H9 (cell line): ENCODE results near the gene ERMAP. TPM values are rescaled to one million over a fixed set of nuclear protein-coding genes. Genes with fewer than 3 reads are reported as not detected.

Experiments
- DNase-seq: peaks from one replicate; pipeline ENCODE4 v3.0.0-alpha.2; 2017
- H2AFZ ChIP-seq: one replicate; pipeline ENCODE4 v1.6.1; 2013; ENCODE audit warnings: mild to moderate bottlenecking, low read length, control low read depth, moderate library complexity
- H2AK5ac ChIP-seq: 2 replicates; pipeline ENCODE4 v1.6.1; 2013; ENCODE audit warnings: low read length, control low read depth, mixed read lengths; ENCODE audit not compliant: insufficient read length
- H2BK120ac ChIP-seq: one replicate; pipeline ENCODE4 v1.6.1; 2013; ENCODE audit warnings: low read depth, mild to moderate bottlenecking, low read length, control low read depth, inconsistent platforms; ENCODE audit not compliant: poor library complexity, severe bottlenecking
- H2BK12ac ChIP-seq: 2 replicates; pipeline ENCODE4 v1.6.1; 2013; ENCODE audit warnings: low read length, control low read depth, mixed read lengths, low read depth; ENCODE audit not compliant: insufficient read length
- H2BK15ac ChIP-seq: 2 replicates; pipeline ENCODE4 v1.6.1; 2013; ENCODE audit warnings: low read depth, low read length, control low read depth
- H2BK20ac ChIP-seq: one replicate; pipeline ENCODE4 v1.6.1; 2013; ENCODE audit warnings: low read depth, mild to moderate bottlenecking, low read length, control low read depth, inconsistent platforms; ENCODE audit not compliant: poor library complexity, severe bottlenecking
- H2BK5ac ChIP-seq: 2 replicates; pipeline ENCODE4 v1.6.1; 2013; ENCODE audit warnings: low read length, control low read depth, mixed read lengths; ENCODE audit not compliant: insufficient read length
- H3K14ac ChIP-seq: 2 replicates; pipeline ENCODE4 v1.6.1; 2013; ENCODE audit warnings: low read length, control low read depth; ENCODE audit not compliant: insufficient read depth
- H3K18ac ChIP-seq: 2 replicates; pipeline ENCODE4 v1.6.1; 2013; ENCODE audit warnings: low read depth, mild to moderate bottlenecking, mixed read lengths, low read length, control low read depth; ENCODE audit not compliant: insufficient read length
- H3K23ac ChIP-seq: 2 replicates; pipeline ENCODE4 v1.6.1; 2013; ENCODE audit warnings: low read length, control low read depth, mixed read lengths, low read depth; ENCODE audit not compliant: insufficient read length
- H3K23me2 ChIP-seq: 2 replicates; pipeline ENCODE4 v1.6.1; 2013; ENCODE audit warnings: low read depth, mild to moderate bottlenecking, mixed read lengths, low read length, control low read depth; ENCODE audit not compliant: insufficient read length, poor library complexity, severe bottlenecking
- H3K27ac ChIP-seq: 2 replicates; pipeline ENCODE4 v1.5.1; 2013; ENCODE audit warnings: low read length, control low read depth, mixed read lengths, low read depth; ENCODE audit not compliant: insufficient read length
- H3K27me3 ChIP-seq: 2 replicates; pipeline ENCODE4 v1.6.1; 2013; ENCODE audit warnings: low read length, control low read depth, inconsistent platforms; ENCODE audit not compliant: insufficient read depth
- H3K4ac ChIP-seq: 2 replicates; pipeline ENCODE4 v1.6.1; 2013; ENCODE audit warnings: low read depth, mild to moderate bottlenecking, control low read depth, inconsistent platforms, low read length, moderate library complexity
- H3K4me1 ChIP-seq: 2 replicates; pipeline ENCODE4 v1.6.1; 2013; ENCODE audit warnings: low read length, control low read depth, inconsistent platforms; ENCODE audit not compliant: insufficient read depth
- H3K4me2 ChIP-seq: 2 replicates; pipeline ENCODE4 v1.6.1; 2013; ENCODE audit warnings: low read length, control low read depth, mixed read lengths; ENCODE audit not compliant: insufficient read length, insufficient read depth
- H3K56ac ChIP-seq: 2 replicates; pipeline ENCODE4 v1.6.1; 2013; ENCODE audit warnings: low read depth, mild to moderate bottlenecking, mixed read lengths, low read length, control low read depth; ENCODE audit not compliant: insufficient read length
- H3K79me1 ChIP-seq: 2 replicates; pipeline ENCODE4 v1.6.1; 2013; ENCODE audit warnings: low read depth, mild to moderate bottlenecking, moderate library complexity, low read length, control low read depth, inconsistent platforms; ENCODE audit not compliant: insufficient read depth, poor library complexity, severe bottlenecking
- H3K79me2 ChIP-seq: 2 replicates; pipeline ENCODE4 v1.6.1; 2013; ENCODE audit warnings: low read length, control low read depth, inconsistent platforms; ENCODE audit not compliant: insufficient read depth
- H3K9ac ChIP-seq: 2 replicates; pipeline ENCODE4 v1.6.1; 2013; ENCODE audit warnings: low read length, control low read depth, mixed read lengths; ENCODE audit not compliant: insufficient read length; ENCODE audit errors: extremely low read depth
- H3K9me3 ChIP-seq: one replicate; pipeline ENCODE4 v1.6.1; 2013; ENCODE audit warnings: low read depth, low read length, inconsistent platforms; ENCODE audit not compliant: control insufficient read depth
- H3T11ph ChIP-seq: one replicate; pipeline ENCODE4 v1.6.1; 2013; ENCODE audit warnings: mild to moderate bottlenecking, low read length, control low read depth, inconsistent platforms
- H4K20me1 ChIP-seq: one replicate; pipeline ENCODE4 v1.6.1; 2013; ENCODE audit not compliant: control insufficient read depth, insufficient read length, insufficient read depth
- H4K5ac ChIP-seq: 2 replicates; pipeline ENCODE4 v1.6.1; 2013; ENCODE audit warnings: low read depth, mild to moderate bottlenecking, mixed read lengths, low read length, control low read depth; ENCODE audit not compliant: insufficient read length
- H4K8ac ChIP-seq: replicated peaks from 2 replicates; pipeline ENCODE4 v1.6.1; 2013; ENCODE audit warnings: low read length, control low read depth, mixed read lengths, low read depth; ENCODE audit not compliant: insufficient read length
- H4K91ac ChIP-seq: 2 replicates; pipeline ENCODE4 v1.6.1; 2013; ENCODE audit warnings: low read depth, mild to moderate bottlenecking, moderate library complexity, mixed read lengths, low read length, control low read depth; ENCODE audit not compliant: insufficient read length
- H3K27ac Mint-ChIP-seq, 3 experiments: 2 replicates in 2 of 3; 3 replicates in 1 of 3; pipeline ENCODE4 v1.8.0; 2020 to 2021; ENCODE audit warnings: mixed read lengths in 3 of 3, mild to moderate bottlenecking in 1 of 3, moderate library complexity in 1 of 3
- H3K27me3 Mint-ChIP-seq: 2 replicates; pipeline ENCODE4 v1.8.0; 2021; ENCODE audit warnings: low read depth, mild to moderate bottlenecking, moderate library complexity, mixed read lengths
- H3K36me3 Mint-ChIP-seq, 3 experiments: 2 replicates in 2 of 3; 3 replicates in 1 of 3; pipeline ENCODE4 v1.8.0; 2020 to 2021; ENCODE audit warnings: low read depth in 3 of 3, mixed read lengths in 3 of 3; ENCODE audit not compliant: insufficient read depth in 1 of 3
- H3K4me1 Mint-ChIP-seq, 2 experiments: 2 replicates each; pipeline ENCODE4 v1.8.0; 2020; ENCODE audit warnings: mixed read lengths in 2 of 2
- H3K4me3 Mint-ChIP-seq, 2 experiments: 2 replicates in 1 of 2; 3 replicates in 1 of 2; pipeline ENCODE4 v1.8.0; 2020 to 2021; ENCODE audit warnings: mild to moderate bottlenecking in 2 of 2, mixed read lengths in 2 of 2, moderate library complexity in 1 of 2
- H3K9me3 Mint-ChIP-seq, 2 experiments: 2 replicates in 1 of 2; 3 replicates in 1 of 2; pipeline ENCODE4 v1.8.0; 2020; ENCODE audit warnings: mild to moderate bottlenecking in 2 of 2, mixed read lengths in 2 of 2, moderate library complexity in 1 of 2
- CTCF ChIP-seq: fragments of 200-600 bp; sonication (generic); conservative IDR thresholded peaks from 3 replicates; pipeline ENCODE4 v1.8.0; 2021; ENCODE audit warnings: antibody characterized with exemption, mild to moderate bottlenecking
- WGBS: extraction: QIAGEN DNeasy Blood & Tissue Kit; methylation state at CpG from one replicate; pipeline ENCODE4 v1.1.7; 2013; ENCODE audit warnings: missing lambda C conversion rate, low lambda C conversion rate, mixed read lengths; ENCODE audit not compliant: insufficient read length; ENCODE audit errors: extremely low coverage; 5-methylcytosine and 5-hydroxymethylcytosine counted together
- total RNA-seq: library from RNA; stranded (reverse); gene quantifications from 2 replicates; pipeline ENCODE4 v1.2.1, GENCODE V29; 2021

ERMAP gene
- total RNA-seq, 1 experiment from 2014 or later = 4.5 TPM

DNA sequence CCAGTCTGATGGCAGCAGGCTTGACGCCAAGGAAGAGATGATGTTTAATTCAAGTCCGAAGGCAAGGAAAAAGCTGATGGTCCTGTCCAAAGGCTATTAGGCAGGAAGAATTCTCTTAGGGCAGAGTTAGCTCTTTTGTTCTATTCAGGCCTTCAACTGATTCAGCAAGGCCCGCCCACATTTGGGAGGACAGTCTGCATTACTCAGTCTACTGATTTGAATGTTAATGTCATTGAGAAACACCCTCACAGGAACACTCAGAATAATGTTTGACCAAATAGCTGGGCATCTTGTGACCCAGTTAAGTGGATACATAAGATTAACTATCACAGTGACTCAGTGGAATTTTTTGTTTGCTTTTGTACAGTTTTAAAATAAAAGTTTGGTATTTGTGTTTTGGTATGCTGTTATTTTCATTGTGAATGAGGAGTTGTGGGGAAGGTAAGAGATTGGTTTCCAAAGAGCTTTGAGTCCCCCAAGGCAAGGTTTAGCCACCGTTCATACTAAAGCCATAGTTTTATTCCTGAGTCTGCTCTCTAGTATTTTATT lies 27.7 kb downstream of the ERMAP start:
- TF ChIP-seq CTCF = no peak
- Mint-ChIP-seq H3K27me3 (no peaks in the 10 kb centered on the region), H3K4me1 (peaks cover 20 to 25% of the 10 kb centered on the region in 2 experiments), H3K9me3 (no peaks in the 10 kb centered on the region; a peak in 2 of 5 replicates), H3K27ac (no peak overlapping the region), H3K36me3 (peaks cover 15 to 34% (median 17%) of the 10 kb centered on the region in 3 experiments; a peak in 6 of 7 replicates), H3K4me3 (no peak overlapping the region)
- H2BK120ac ChIP-seq = no peak overlapping the region
- H3K18ac ChIP-seq = no peak overlapping the region
- no peak overlapping the region for H3K56ac ChIP-seq
- no peak overlapping the region for H3K23ac ChIP-seq
- no peak overlapping the region for H3K4me2 ChIP-seq
- no peak overlapping the region for H2BK5ac ChIP-seq
- H4K91ac ChIP-seq = no peak overlapping the region
- peaks cover 2% of the 10 kb centered on the region; the same call in 1 of the 2 replicates for H3K4me1 ChIP-seq
- H3K27ac ChIP-seq = no peak overlapping the region
- no peak overlapping the region for H2BK12ac ChIP-seq
- H4K8ac ChIP-seq = no peak overlapping the region
- no peak for DNase-seq
- H4K5ac ChIP-seq = no peak overlapping the region
- no peak overlapping the region for H3K9ac ChIP-seq
- H3K79me2 ChIP-seq = no peaks in the 10 kb centered on the region; the same call in 1 of the 2 replicates
- no peak overlapping the region for H3K4ac ChIP-seq
- H2AK5ac ChIP-seq = no peak overlapping the region
- no peak overlapping the region for H2BK15ac ChIP-seq
- no peak overlapping the region for H3T11ph ChIP-seq
- no peaks in the 10 kb centered on the region for H4K20me1 ChIP-seq
- no peak overlapping the region for H2BK20ac ChIP-seq
- H3K14ac ChIP-seq = no peak overlapping the region
- H3K9me3 ChIP-seq = no peaks in the 10 kb centered on the region
- peaks cover 4% of the 10 kb centered on the region for H3K79me1 ChIP-seq
- H2AFZ ChIP-seq = no peak overlapping the region
- H3K23me2 ChIP-seq = peaks cover 6% of the 10 kb centered on the region
- WGBS = no CpG with 5 or more reads among the region's 4 CpGs
- no peaks in the 10 kb centered on the region for H3K27me3 ChIP-seq
